ENCODE data around the gene ICAM4. TPM values are rescaled to one million over a fixed set of nuclear protein-coding genes. Genes with fewer than 3 reads are reported as not detected.

The ICAM4 gene
- total and polyA plus RNA-seq, 9 of the 15 experiments (the other 6 are each of a cell fraction or from before 2014, with no cell fraction given) = 14.1 to 86.1 (median 29.6) TPM

GRCh38 chr19:10332158-10332964 lies 45.6 kb downstream of the ICAM4 start (continued):
- TF ChIP-seq, protein P1, sequence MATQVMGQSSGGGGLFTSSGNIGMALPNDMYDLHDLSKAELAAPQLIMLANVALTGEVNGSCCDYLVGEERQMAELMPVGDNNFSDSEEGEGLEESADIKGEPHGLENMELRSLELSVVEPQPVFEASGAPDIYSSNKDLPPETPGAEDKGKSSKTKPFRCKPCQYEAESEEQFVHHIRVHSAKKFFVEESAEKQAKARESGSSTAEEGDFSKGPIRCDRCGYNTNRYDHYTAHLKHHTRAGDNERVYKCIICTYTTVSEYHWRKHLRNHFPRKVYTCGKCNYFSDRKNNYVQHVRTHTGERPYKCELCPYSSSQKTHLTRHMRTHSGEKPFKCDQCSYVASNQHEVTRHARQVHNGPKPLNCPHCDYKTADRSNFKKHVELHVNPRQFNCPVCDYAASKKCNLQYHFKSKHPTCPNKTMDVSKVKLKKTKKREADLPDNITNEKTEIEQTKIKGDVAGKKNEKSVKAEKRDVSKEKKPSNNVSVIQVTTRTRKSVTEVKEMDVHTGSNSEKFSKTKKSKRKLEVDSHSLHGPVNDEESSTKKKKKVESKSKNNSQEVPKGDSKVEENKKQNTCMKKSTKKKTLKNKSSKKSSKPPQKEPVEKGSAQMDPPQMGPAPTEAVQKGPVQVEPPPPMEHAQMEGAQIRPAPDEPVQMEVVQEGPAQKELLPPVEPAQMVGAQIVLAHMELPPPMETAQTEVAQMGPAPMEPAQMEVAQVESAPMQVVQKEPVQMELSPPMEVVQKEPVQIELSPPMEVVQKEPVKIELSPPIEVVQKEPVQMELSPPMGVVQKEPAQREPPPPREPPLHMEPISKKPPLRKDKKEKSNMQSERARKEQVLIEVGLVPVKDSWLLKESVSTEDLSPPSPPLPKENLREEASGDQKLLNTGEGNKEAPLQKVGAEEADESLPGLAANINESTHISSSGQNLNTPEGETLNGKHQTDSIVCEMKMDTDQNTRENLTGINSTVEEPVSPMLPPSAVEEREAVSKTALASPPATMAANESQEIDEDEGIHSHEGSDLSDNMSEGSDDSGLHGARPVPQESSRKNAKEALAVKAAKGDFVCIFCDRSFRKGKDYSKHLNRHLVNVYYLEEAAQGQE (IDR thresholded peaks at IDR 0.05; ENCODE audit: borderline replicate concordance) = peak; percentile 47
- TF ChIP-seq, protein P1 (CRISPR knock-in tag; IDR thresholded peaks at IDR 0.05; ENCODE audit: low read depth) = no peak
- TF ChIP-seq CTCF (IDR thresholded peaks at IDR 0.05 in 2 of 3, conservative IDR thresholded peaks at IDR 0.05 in 1 of 3; ENCODE audit: insufficient read depth in 2 of 3, low read depth in 1 of 3, low read length in 3 of 3) = 0 out of 6 replicates have a peak, but pooled peaks of 1 of the 3 experiments have one; percentile 3
- TF ChIP-seq FOXA3 (CRISPR knock-in tag; conservative IDR thresholded peaks at IDR 0.05 in 1 of 2, IDR thresholded peaks at IDR 0.05 in 1 of 2) = 0 out of 4 replicates have a peak, but pooled peaks of 1 of the 2 experiments have one; percentile 18
- TF ChIP-seq, protein P2, sequence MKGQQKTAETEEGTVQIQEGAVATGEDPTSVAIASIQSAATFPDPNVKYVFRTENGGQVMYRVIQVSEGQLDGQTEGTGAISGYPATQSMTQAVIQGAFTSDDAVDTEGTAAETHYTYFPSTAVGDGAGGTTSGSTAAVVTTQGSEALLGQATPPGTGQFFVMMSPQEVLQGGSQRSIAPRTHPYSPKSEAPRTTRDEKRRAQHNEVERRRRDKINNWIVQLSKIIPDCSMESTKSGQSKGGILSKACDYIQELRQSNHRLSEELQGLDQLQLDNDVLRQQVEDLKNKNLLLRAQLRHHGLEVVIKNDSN (CRISPR knock-in tag; IDR thresholded peaks at IDR 0.05) = peak; percentile 31; the same call in 1 of the 2 replicates
- TF ChIP-seq PRMT5 (CRISPR knock-in tag; IDR thresholded peaks at IDR 0.05) = no peak
- TF ChIP-seq ZNF431 (CRISPR knock-in tag; IDR thresholded peaks at IDR 0.05) = 0 out of 2 replicates have a peak, but pooled peaks have one; percentile 45
